HG03064 (cell line): ENCODE results near the gene MVD.
"Not testable (repeated sequence)": the region's sequence is repeated elsewhere in the genome, so short reads cannot be mapped to it uniquely, and the experiment has no call there.

Source experiments
- ATAC-seq: cut with Tn5 transposase; IDR thresholded peaks from one replicate; pipeline ENCODE4 v1.9.1; 2021; ENCODE audit warnings: low read depth; ENCODE audit not compliant: unreplicated experiment

Gene MVD

DNA sequence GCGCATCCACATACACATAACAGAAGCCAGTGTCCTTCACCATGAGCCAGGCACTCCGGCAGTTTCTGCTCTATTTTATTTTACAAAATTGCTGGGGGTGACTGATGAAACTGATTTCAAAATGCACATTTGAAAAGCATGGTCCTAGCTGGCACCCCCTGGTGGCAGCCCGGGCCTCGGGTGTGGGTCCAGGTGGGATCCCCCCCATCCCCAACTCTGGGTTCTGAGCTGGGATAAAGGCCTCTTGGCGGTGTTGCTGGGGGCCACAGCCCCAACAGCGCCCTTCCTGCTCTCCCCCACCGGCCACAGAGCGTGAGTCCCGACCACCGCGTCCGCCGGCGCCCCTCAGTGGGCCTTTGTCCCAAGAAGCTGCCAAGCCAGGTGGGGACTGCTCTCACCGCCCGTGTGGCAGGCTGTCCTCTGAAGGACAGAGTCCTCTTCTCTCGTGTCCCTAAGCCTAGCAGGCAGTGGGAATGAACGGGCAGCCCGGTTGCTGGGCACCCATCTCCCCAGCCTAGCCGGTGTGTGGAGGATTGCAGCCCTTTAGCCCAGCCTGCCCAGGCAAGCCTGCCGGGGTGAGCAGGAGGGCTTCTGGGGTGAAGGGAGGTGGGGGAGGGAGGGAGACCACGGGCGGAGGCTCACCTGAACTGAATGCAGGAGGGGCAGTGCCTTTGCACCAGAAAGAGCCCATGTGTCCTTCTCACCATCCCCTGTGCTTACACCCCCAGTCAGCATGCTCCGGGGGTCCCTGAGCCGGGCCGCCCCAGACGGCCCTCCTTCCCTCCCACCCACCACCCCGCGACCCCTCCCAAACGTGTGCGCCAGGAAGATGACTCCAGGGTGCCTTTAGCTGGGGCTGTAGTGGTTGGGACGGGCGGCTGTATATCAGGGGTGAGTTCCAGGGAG, 22.5 kb upstream of the MVD start:
- no peak for ATAC-seq

- ATAC-seq = no peak
Measured at GRCh38 chr16:88684569-88685155, 21.8 kb upstream of the MVD start.

GRCh38 chr16:88681709-88682451, 19.0 kb upstream of the MVD start:
- peak; percentile 63 for ATAC-seq

DNA sequence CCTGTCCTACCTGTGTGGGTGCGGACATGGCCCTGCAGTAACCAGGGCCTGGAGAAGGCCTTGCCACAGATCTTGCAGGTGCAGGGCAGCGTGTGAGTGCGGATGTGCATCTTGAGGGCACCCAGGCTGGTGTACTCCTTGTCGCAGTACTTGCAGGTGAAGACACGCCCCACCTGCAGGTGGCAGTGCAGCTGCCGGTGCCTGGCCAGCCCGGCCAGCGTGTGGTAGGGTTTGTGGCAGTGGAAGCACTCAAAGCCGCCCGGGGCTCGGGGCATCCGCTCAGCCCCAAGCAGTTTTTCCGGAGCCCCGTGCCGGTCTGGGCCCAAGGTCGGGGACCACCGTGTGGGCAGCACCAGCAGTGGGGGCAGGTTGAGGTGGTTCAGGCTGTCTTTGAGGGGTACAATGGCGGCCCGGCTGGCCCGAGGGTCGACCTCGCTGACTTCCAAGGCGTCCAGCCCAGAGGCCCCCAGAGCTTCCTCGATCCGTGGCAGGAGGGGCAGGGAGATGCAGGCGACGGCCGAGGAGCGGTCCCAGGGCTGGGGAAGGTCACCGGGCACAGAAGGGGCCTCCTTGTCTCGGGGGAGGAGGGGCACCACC, 18.3 kb upstream of the MVD start:
- no peak for ATAC-seq

GRCh38 chr16:88680554-88681083, 17.7 kb upstream of the MVD start:
- no peak for ATAC-seq

DNA sequence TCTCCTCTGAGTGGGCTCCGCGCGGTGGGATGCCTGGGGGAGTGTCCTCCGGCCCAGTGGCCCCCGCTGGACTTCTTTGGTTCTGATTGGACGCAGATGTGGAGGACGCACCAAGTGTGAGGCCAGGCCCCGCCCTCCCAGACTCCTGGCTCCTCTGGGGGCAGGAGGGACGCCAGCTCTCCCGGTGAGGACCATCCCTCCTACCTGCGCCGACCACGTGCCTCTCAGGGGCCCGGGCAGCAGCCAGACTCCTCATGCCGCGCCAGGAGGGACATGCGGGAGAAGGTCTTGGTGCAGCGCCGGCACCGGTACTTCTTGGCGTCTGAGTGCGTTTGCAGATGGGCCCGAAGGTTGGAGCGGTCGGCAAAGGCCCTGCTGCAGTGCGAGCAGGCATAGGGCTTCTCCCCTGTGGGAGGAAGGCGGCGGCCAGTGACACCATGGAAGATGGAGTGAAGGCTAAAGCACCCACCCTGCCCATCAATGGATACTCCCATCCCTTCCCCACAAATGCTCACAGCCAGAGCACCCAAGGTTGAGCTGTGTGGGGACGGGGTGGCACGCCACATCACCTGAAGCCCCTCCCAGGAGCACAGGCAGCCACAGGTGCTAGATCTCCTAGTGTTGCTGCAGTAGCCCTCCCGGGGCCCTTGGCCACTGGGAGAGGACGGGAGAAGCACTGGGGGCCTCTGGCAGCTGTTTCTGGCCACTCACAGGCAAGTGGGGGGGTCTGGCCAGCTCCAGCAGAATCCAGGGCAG, 15.5 kb upstream of the MVD start:
- ATAC-seq = no peak

GRCh38 chr16:88677721-88678120, 14.8 kb upstream of the MVD start:
- no peak for ATAC-seq

- no peak for ATAC-seq
Measured at GRCh38 chr16:88676502-88677242, 13.8 kb upstream of the MVD start.

DNA sequence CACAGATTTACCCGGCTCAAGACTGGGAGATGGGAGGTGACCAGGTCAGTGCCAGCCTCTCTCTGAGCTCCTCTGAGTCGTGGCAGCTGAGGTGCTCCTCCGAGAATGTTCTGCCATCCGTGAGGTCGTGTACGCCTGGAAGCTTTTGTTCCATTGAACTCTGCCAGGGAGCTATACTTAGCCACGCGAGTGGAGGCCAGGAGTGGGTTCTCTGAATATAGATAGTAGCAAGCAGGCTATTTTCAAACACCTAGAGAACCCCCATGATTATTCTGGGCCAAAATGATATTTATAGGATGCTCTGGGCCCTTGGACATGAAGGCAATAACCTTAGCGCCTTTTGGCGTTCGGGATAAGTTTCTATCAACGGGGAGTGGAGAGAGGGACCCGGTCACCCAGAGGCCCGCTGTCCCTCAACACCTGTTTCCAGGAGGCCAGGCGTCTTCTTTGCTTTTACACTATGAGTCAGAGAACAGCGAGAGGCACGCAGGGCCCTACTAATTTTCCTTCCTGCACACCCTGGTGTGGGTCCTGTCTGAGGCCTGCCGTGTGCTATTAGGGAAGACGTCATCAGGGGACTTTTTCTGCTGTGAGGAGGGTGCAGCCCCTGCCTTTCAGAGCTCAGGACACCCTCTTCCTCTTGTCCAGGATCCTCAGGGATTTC, 11.0 kb upstream of the MVD start:
- no peak for ATAC-seq

DNA sequence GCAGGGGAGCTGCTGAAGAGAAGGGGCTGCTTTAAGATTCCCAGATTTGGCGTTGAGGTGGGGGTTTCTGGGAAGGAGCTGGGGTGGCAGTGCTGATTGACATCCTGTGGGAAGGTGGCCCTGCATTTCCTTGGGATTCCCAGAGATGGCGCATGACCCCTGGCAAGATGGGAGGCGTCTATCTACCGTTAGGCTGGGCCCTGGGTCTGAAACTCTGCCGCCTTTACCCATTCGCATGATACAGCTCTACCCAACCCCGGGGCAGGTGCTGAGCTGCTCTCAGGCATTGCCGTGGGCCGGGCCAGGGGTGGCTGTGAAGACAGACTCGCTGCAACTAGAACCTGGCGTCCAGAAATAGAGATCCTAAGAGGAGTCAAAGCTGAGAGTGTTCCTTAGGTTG, 9.9 kb upstream of the MVD start:
- no peak for ATAC-seq

- no peak for ATAC-seq
Measured at GRCh38 chr16:88671806-88672205, 8.9 kb upstream of the MVD start.

DNA sequence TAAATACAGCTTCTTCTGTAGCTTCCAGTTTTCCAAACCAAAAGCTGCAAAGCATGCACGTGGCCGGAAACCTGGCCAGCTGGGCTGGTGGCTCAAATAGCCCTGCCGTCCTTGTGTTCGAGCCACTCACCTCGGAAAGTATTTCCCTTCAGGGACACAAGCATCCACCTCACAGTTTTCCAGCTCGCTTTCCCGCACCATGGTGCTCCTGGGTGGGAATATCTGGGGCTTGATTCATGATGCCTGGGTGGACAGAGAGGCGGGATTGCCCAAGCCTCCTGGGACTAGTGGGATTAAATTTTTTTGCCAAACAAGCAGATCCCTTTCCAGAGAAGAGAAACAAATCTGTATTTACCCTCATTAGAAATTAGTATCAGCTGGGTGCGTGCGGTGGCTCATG, 7.1 kb upstream of the MVD start:
- ATAC-seq = no peak

DNA sequence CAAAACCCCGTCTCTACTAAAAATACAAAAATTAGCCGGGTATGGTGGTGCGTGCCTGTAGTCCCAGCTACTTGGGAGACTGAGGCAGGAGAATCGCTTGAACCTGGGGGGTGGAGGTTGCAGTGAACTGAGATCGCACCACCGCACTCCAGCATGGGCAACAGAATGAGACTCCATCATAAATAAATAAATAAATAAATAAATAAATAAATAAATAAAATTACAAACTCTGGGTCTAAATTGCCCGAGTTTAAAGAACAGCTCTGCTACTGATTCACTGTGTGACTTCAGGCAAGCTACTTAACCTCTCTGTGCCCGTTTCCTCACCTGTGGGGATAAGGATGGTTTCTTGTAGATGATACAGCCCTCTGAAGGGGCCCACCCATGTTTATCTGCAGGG, 6.6 kb upstream of the MVD start:
- not testable (repeated sequence) for ATAC-seq

DNA sequence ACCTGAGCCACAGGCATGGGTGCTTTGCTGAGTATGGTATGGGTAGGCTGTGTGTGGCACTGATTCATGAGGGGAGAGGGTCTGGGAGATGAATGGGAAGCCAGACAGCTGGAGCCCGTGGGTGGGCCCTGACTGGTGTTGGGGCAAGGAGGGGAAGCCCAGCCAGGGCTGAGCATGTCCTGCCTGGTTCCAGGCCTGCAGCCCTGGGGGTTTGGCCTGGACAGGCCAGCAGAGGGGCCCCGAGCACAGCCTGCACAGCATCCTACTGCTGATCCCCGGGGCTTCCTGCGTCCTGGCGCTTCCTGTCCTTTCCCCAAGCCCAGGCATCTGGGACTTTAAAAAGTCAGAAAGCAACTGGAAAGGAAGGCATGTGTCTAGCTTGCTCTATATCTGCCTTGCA, 4.6 kb upstream of the MVD start:
- ATAC-seq = no peak

DNA sequence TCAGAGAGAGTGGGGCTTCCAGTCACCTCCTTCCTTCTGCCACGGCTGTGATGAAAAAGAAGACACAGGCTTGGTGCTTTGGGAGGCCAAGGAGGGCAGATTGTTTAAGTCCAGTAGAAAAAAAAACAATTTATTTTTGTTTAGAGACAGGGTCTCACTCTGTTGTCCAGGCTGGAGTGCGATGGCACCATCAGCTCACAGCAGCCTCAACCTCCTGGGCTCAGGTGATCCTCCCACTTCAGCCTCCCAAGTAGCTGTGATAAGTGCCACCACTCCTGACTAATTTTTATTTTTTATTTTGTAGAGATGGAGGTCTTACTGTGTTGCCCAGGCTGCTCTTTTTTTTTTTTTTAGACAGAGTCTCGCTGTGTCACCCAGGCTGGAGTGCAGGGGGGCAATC, 2.7 kb upstream of the MVD start:
- ATAC-seq = no peak

- no peak for ATAC-seq
Measured at GRCh38 chr16:88665148-88665547, 2.3 kb upstream of the MVD start.

GRCh38 chr16:88662222-88662842, 559 bp downstream of the MVD start:
- ATAC-seq = peak; percentile 6

- no peak for ATAC-seq
Measured at GRCh38 chr16:88661468-88661867, 1.4 kb downstream of the MVD start.

DNA sequence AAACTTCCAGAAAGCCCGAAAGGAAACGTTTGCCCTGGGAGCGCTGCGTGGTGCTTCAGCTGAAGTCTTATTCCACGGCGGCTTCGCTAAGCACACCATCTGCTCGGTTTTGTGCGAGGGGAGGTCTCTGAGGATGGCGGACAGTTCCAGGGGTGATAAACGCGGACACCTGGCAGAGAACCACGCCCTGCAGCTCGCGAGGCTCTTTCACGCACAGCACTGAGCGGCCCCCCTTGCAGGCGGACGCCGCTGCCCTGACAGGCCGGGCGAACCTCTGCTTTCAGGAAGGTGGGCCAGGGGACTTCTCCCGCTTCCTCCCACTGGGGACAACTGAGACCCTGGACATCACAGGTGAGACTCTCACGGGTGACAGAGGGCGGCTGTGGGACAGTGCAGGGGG, 3.7 kb downstream of the MVD start:
- ATAC-seq = no peak
